Measurements from ENCODE around the gene BBOF1. TPM values are rescaled to one million over a fixed set of nuclear protein-coding genes. Genes with fewer than 3 reads are reported as not detected.
"Not testable (repeated sequence)": the region's sequence is repeated elsewhere in the genome, so short reads cannot be mapped to it uniquely, and the experiment has no call there.

Gene BBOF1
- polyA plus RNA-seq, 1 experiment: 3.5 TPM

GRCh38 chr14:73997944-73998447, 21.2 kb upstream of the BBOF1 start:
- CTCF ChIA-PET: interaction anchor here (1.2 kb wide), 1 partner anchor 13 kb away, joined by 3 read pairs; no protein-coding TSS in a partner anchor
- H3K27me3 ChIP-seq (ENCODE audit: control insufficient read depth, insufficient read depth, low read length): no peaks in the 10 kb centered on the region
- POLR2A ChIA-PET: no interaction called here

GRCh38 chr14:73998726-73999125, 20.4 kb upstream of the BBOF1 start:
- ChIA-PET POLR2A (no interaction called here), CTCF (interaction anchor here (1.2 kb wide), 1 partner anchor 12 kb away, joined by 3 read pairs; no protein-coding TSS in a partner anchor)
- TF ChIP-seq CTCF (IDR thresholded peaks at IDR 0.05; ENCODE audit: insufficient read depth, low read depth, low read length): no peak
- Histone ChIP-seq H3K36me3 (ENCODE audit: control insufficient read depth, insufficient read depth, low read length) (peaks cover 3% of the 10 kb centered on the region; the same call in 1 of the 2 replicates), H3K27me3 (ENCODE audit: control insufficient read depth, insufficient read depth, low read length) (no peaks in the 10 kb centered on the region), H3K4me3 (ENCODE audit: low read depth, low read length) (no peak overlapping the region)
- DNase-seq (ENCODE audit: low read depth): no peak

More at GRCh38 chr14:73997944-73998447, 21.2 kb upstream of the BBOF1 start:
- no peak for DNase-seq (ENCODE audit: low read depth)
- TF ChIP-seq CTCF (IDR thresholded peaks at IDR 0.05; ENCODE audit: insufficient read depth, low read depth, low read length): no peak
- Histone ChIP-seq H3K36me3 (ENCODE audit: control insufficient read depth, insufficient read depth, low read length) (peaks cover 3% of the 10 kb centered on the region; the same call in 1 of the 2 replicates), H3K4me3 (ENCODE audit: low read depth, low read length) (no peak overlapping the region)

- H3K4me3 ChIP-seq (ENCODE audit: low read depth, low read length); CTCF ChIA-PET; DNase-seq (ENCODE audit: low read depth); H3K36me3 ChIP-seq (ENCODE audit: control insufficient read depth, insufficient read depth, low read length); POLR2A ChIA-PET; H3K27me3 ChIP-seq (ENCODE audit: control insufficient read depth, insufficient read depth, low read length): not testable (repeated sequence)
These were observed 13.5 kb upstream of the BBOF1 start for GRCh38 chr14:74005664-74006063.

- no peak for TF ChIP-seq CTCF (IDR thresholded peaks at IDR 0.05; ENCODE audit: insufficient read depth, low read depth, low read length)
- H3K4me3 ChIP-seq (ENCODE audit: low read depth, low read length): no peak overlapping the region
- ChIA-PET POLR2A (no interaction called here), CTCF (no interaction called here)
- H3K36me3 ChIP-seq (ENCODE audit: control insufficient read depth, insufficient read depth, low read length): no peaks in the 10 kb centered on the region
- DNase-seq (ENCODE audit: low read depth): no peak
- no peaks in the 10 kb centered on the region for H3K27me3 ChIP-seq (ENCODE audit: control insufficient read depth, insufficient read depth, low read length)
These were observed 10.2 kb upstream of the BBOF1 start for GRCh38 chr14:74008843-74009499.

GRCh38 chr14:74014299-74014698, 4.8 kb upstream of the BBOF1 start:
- TF ChIP-seq CTCF (IDR thresholded peaks at IDR 0.05; ENCODE audit: insufficient read depth, low read depth, low read length): no peak
- DNase-seq (ENCODE audit: low read depth): no peak
- H3K36me3 ChIP-seq (ENCODE audit: control insufficient read depth, insufficient read depth, low read length): no peaks in the 10 kb centered on the region
- ChIA-PET CTCF (interaction anchor here (0.7 kb wide), 1 partner anchor 15 kb away, joined by 4 read pairs; no protein-coding TSS in a partner anchor), POLR2A (no interaction called here)
- no peak overlapping the region for H3K4me3 ChIP-seq (ENCODE audit: low read depth, low read length)
- H3K27me3 ChIP-seq (ENCODE audit: control insufficient read depth, insufficient read depth, low read length): no peaks in the 10 kb centered on the region

- no peak for DNase-seq (ENCODE audit: low read depth)
- CTCF ChIA-PET: no interaction called here
- Histone ChIP-seq H3K4me3 (ENCODE audit: low read depth, low read length) (no peak overlapping the region), H3K36me3 (ENCODE audit: control insufficient read depth, insufficient read depth, low read length) (no peaks in the 10 kb centered on the region), H3K27me3 (ENCODE audit: control insufficient read depth, insufficient read depth, low read length) (no peaks in the 10 kb centered on the region)
- POLR2A ChIA-PET: no interaction called here
- no peak for TF ChIP-seq CTCF (IDR thresholded peaks at IDR 0.05; ENCODE audit: insufficient read depth, low read depth, low read length)
These were observed 4.0 kb upstream of the BBOF1 start for GRCh38 chr14:74015176-74015575.
